NCI-H1105 treated with DMSO at 0.1 percent for 48 hours (cell line): ENCODE results near the gene CA11.
A peak's percentile ranks its signal among the peaks of the same experiment; 100 is the strongest.
"Not testable (repeated sequence)": the region's sequence is repeated elsewhere in the genome, so short reads cannot be mapped to it uniquely, and the experiment has no call there.

Experiments used
- DNase-seq: peaks from one replicate; lab custom pipeline; 2025; lab: John Stamatoyannopoulos, UW

Gene CA11

DNA sequence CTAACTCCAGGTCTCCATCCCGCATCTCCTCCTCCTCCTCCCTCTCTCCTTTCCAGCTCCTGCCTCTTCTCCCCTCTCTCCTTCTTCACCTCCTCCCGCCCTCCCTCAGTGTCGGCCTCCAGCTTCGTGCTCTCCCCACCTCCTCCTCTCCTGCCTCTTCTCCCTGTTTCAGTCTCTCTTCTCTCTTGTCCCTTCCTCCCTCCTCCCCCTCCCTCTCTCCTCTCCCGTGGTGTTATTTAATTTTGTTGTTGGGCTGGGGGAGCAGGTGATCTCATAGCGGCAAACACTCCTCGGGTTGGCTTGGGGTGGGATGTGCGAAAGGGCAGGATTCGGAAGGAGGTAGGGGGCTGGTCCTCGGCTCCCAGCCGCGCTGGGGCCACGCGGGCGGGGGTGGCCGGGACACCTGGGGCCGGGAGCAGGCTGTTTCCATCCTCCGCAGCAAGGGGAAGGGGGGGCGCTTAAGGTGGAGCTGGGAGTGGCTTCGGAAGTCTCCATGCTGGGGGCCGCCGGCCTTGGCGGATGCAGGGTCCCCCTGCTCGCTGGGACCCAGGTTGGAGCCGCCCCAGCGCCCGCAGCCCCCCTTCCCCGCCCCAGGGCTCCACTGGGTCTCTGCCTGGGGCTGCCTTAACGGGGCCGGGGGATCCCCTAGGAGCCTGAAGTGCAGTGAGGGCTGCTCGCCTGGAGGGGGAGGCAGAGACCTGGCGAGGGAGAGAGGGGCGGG, at the start of gene CA11:
Gene CA11 (minus strand): TSS at position 187 of the 721 bp plus-strand sequence. CDS start 555 bp downstream, outside the sequence.
- peak; percentile 81 for DNase-seq

DNA sequence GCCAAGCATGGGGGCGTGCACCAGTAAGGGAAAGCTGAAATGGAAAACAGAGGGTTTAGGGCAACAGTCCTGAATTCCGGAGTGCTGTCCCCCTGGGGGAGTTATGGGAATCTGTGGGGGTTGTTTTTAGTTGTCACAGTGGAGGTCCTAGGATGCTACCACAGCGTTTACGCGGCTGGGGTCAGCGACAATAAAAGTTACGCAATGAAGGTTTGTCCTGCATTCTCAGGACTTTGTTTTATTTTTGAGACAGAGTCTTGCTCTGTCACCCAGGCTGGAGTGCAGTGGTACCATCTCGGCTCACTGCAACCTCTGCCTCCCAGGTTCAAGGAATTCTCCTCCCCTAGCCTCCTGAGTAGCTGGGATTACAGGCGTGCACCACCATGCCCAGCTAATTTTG, 47.6 kb upstream of the CA11 start:
- not testable (repeated sequence) for DNase-seq

DNA sequence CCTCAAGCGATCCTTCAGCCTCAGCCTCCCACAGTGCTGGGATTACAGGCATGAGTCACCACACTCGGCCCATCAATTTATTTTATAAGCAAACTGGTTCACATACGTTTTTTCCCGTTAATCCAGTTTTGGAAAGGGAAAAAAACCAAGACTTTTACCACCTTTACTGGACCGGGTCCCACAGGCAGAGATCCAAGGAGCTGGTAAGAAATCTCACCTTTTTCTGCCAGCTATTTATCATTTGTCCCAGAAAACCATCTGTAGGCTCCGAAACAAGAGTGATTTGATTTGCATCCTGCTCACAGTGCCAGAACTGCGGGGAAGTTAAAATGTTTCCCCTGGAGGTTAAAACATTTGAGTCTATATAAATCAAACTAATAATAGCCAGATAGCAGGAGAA, 43.5 kb upstream of the CA11 start:
- DNase-seq, result no peak

DNA sequence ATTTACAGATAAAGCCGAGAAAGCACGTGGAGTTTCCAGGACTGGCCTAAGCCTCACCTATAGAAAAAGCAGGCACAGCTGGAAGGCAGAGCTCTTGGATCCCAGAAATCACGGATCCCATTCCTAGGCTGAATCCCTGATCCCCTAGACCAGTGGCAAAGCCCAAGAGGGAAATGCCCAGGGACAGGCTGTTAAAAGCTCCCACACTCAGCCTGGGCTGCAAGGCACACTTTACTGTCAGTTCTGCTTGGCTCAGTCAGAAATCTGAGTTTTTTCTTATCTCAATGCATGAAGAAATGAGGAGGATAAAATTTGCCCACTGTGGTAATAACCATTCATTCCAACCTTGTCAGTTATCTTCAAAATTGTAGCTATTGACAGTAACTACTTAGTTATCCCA, 41.8 kb upstream of the CA11 start:
- DNase-seq, result no peak

DNA sequence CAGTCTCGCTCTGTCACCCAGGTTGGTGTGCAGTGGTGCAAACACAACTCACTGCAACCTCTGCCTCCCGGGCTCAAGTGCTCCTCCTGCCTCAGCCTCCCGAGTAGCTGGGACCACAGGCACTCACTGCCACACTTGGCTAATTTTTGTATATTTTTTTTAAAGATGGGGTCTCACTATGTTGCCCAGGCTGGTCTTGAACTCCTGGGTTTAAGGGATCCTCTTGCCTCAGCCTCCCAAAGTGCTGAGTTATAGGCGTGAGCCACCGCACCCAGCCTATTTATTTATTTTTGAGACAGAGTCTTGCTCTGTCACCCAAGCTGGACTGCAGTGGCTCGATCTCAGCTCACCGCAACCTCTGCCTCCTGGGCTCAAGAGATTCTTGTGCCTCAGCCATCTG, 40.6 kb upstream of the CA11 start:
- not testable (repeated sequence) for DNase-seq

DNA sequence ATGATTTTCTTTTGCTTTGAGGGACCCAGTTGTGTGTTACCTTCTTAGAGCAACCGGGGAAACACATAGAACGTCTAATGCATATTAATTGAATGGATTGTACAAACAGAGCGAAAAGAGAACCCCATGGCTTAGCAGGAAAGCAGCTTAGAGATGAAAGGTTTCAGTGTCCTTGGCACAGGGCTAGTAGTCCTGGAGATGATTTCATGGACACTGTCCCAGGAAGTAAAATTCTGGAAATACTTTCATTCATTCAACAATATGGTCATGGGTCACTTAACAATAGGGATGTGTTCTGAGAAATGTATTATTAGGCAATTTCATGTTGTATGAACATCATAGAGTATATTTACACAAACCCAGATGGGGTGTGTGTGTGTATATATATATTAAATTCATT, 40.1 kb upstream of the CA11 start:
- no peak for DNase-seq

DNA sequence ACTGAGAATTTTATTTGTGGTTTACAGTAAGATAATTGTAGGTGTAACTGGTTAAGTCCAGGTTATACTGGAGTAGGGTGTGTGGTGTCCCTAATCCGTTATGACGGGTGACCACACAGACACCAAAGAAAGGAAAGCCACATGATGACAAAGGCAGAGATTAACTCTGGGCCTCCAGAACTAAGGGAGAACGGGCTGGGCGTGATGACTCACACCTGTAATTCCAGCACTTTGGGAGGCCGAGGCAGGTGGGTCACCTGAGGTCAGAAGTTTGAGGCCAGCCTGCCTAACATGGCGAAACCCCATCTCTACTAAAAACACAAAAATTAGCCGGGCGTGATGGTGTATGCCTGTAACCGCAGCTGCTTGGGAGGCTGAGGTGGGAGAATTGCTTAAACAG, 39.6 kb upstream of the CA11 start:
- no peak for DNase-seq

DNA sequence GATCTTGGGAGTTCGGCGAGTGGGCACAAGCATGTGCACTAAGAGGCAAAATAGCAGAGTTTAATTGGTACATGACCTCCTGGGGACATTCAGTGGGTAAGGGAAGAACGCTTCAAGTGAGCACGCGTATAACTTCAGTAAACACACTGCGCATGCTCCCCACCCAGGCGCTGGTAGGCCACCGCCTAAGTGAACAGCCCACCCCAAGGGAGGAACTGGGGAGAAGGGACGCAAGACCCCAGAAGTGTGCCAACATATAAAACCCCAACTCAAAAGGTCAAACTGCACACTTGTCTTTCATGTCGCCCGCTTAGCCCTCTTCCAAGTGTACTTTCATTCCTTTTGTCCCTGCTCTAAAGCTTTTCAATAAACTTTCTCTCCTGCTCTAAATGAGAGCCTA, 37.4 kb upstream of the CA11 start:
- DNase-seq, result no peak

DNA sequence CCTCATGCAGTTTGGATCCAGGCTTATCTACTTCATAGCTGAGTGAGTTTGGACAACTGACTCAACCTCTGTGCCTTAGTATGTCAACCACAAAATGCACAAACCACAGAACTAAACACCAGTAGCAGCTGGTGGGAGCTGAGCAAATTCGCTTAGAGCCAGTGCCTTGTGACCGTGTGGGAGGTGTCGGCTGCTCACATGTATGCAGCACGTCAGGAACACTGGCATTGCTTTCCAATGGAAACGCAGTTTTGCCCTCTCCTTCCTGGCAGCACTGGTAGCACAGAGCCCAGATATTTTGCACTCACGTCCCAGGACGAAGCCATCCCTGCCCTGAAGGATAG, 35.1 kb upstream of the CA11 start:
- DNase-seq, result no peak

DNA sequence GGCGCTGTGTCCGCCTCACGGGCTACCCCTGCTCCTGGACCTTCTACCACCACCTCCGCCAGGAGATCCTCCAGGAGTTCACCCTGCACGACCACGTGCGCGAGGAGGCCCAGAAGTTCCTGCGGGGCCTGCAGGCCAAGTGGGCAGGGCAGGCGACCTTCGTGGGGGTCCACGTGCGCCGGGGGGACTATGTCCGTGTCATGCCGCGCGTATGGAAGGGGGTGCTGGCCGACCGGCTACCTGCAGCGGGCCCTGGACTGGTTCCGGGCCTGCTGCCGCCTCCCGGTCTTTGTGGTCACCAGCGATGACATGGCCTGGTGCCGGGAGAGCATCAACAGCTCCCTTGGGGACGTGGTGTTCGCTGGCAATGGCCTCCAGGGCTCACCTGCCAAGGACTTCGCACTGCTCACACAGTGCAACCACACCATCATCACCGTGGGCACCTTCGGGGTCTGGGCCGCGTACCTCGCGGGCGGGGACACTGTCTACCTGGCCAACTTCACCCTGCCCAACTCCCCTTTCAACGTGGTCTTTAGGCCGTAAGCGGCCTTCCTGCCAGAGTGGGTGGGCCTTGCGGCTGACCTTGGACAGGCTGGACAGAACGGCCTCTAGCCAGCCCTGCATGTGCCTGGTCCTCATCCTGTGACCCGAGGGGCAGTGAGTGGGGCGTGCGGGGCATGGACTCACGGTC, 34.6 kb upstream of the CA11 start:
- no peak for DNase-seq

DNA sequence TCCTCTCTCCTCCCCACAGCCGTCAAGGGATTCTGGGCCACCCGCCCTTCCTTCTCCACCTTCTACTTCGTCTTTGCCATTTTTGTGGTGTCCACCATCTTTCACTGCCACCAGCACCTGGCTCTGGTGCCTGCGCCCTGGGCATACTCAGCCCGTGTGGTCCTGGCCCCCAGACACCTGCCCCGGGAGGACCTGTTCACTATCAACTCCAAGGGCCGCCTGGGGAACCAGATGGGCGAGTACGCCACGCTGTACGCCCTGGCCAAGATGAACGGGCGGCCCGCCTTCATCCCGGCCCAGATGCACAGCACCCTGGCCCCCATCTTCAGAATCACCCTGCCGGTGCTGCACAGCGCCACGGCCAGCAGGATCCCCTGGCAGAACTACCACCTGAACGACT, 34.0 kb upstream of the CA11 start:
- not testable (repeated sequence) for DNase-seq

DNA sequence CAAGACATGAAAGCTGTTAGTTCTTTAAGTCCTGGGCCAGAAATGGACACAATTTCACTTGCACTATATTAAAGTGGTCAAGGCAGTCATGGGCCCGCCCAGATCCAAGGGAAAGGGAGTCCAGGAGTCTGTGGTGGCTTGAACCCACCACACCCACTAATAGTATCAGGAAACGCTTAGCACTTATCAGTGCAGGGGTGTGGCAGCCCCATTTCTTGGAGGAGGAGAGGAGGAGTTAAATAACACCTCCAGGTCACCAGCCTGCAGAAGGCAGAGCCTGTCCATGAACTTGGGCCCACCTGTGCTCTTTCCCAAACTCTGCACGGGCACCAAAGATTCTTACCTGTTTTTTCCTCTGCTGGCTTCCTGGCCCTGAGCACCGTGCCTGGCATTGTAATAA, 32.2 kb upstream of the CA11 start:
- no peak for DNase-seq

DNA sequence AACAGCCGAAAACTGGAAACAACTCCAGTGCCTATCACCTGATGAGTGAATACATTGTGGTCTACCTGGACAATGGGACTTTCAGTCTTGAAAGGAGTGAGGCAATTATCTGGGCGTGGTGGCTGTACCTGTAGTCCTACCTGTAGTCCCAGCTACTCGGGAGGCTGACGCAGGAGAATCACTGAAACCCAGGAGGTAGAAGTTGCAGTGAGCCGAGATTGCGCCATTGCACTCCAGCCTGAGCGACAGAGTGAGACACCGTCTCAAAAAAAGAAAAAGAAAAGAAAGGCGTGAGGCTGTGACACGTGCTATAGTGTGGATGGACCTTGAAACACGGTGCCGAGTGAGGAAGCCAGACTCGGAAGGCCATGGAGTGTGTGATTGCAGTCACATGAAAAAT, 30.9 kb upstream of the CA11 start:
- DNase-seq, result no peak

DNA sequence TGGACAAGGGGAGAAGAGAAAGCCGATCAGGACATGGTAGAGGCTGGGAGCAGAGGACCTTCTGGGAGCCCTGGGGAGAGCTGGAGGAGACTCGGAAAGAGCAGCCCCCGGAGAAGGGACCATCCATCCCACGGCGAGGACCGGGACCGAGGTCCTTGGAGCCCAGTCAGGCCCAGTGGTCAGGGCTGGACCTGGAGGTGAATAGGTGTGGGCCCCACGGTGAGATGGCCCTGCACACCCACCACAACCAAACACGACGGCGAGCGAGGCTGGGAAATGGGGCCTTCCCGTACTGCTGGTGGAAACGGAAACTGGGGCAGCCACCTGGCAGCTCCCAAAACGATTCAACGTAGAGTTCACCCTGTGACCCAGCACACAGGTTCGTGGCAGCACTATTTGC, 30.5 kb upstream of the CA11 start:
- DNase-seq, result no peak

DNA sequence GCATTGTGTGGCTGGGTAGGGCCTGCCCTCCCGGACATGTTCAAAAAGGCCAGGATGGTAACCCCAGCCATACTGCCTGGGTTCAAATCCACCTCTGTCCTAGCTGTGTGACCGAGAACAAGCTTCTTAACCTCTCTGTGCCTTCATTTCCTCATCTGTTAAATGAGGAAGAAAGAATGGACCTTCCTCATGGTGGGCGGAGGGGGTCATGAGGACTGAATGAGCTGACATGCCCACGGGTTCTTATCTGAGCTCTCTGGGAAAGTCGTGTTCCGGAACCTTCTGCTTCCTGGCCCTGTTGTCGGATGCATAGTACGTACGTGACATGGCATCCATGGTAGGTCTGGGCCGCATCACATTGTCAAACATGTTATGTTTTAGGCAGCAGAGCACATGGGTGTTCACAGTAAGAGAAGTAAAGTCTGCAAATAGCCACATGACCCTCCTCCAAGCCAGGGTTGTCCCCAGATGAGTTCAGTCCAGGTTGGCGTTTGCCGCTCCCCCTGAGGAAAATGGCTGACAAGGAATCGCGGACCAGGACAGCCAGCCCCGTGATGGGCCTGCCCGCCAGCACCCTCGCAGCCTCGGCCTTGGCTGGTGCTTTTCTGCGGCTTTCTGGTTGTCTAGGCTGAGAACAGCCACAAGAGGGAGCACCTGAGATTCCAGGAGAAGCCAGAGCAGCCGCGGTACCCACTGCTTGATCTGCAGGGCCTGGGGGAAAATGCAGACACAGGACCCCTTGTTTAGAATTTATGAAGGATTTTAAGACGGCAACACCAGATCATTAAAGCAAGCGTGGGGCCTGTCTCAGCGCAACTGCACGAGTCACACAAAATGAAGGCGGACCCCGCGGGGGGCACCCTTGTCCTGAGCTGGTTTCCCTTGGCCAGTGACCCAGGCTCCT, 29.2 kb upstream of the CA11 start:
- peak; percentile 75 for DNase-seq

DNA sequence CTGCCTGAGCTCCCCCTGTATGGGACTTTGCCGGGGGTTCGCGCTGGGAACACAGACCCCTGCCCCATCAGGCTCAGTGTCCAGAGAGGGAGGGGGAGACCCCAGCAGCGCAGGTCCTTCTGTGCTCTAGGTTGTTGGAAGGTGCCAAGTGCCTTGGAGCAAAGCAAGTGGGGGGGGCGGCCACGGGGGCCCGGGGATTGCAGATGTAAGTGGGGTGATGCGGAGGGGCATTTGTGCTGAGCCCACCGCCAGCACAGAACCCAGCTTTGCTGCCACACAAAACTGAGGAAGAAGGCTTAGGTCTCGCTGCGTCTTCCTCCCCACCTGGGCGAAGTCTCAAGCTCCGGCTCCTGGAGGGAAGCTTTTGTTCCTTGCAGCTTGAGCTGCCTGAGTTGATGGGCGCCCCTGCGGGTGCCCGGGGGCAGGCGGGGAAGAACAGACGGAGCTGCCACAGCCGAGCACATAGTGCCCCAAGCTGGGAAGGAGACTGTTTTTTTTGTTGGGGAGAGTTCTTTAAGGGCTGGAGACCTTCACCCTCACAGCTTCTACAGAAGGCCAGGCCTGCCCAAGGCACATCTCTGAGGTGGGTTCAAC, 28.3 kb upstream of the CA11 start:
- no peak for DNase-seq

DNA sequence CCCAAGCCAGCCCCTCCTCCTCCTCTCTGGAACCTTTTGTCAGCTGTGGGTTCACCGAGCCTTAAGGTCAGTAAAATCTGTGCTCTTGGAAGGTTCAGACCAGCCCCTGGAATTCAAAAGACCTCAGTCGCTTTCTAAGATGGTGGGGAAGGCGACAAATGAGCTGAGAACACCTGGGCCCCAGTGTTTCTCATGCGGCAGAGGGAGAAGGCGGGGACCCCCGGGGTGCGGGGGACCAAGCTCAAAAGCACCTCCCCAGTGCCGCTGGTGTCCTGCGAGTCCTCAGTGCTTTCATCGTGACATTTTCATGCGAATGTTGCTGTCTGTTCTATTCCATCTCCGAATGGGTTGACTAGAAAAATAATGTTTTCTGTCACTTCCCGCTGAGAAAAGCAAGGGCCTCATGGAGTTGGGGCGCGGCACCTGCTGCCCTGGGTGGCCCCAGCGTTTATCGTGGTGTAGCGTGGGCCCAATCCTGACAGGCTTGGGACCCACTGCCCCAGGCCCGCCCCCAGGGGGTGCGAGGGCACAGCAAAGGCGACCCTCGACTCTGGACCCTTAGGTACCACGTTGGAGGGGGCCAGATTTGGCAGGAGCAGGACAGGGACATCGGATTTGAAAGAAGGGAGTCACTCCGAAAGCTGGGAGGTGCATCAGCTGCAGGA, 27.6 kb upstream of the CA11 start:
- DNase-seq, result no peak

DNA sequence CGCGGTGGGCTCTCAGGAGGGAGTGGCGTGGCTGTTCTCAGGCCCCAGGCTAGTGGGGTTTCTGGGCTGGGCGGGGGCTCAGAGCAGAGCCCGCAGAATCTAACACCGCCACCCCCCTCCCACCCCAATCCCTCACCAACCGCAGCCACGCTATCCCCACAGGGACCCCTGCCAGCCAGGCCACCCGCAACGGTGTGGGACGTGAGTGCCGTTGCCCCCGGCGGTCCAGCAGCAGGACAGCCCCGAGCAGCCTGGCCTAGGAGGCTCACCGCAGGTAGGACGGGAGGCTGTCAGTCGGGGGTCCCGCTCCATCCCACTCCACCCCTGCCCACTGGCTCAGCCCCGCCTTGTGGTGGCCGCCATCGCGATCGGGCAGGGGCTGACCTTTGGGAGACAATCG, 27.0 kb upstream of the CA11 start, which contains the start of gene NTN5:
Gene NTN5 (minus strand): TSS at position 24 of the 400 bp plus-strand sequence. CDS start 2,031 bp downstream, outside the sequence.
- no peak for DNase-seq

DNA sequence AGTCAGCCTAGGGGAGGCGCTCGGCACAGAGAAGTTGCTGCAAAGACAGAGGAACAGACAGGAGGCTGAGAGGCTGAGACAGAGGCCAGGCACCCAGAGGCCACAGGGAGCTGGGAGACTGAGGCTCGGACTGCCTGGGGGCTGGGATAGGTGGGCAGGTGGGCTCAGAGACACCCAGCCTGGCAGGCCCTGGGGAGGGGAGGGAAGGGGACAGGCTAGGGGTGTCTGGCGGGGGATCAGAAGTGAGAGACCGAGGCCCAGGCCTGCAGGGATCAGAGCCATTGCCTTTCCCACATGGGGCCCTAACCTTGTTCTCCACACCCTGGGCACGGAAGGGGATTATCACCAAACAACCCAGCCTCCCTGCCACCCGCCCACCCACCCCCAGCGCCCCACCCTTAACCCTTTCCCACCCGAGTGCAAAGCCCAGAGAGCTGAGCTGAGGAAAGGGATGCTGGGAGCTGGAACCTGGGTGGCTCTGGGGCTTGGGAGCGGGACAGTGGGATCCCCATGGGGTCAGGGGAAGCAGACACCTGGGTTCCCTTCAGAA, 25.5 kb upstream of the CA11 start:
- no peak for DNase-seq

DNA sequence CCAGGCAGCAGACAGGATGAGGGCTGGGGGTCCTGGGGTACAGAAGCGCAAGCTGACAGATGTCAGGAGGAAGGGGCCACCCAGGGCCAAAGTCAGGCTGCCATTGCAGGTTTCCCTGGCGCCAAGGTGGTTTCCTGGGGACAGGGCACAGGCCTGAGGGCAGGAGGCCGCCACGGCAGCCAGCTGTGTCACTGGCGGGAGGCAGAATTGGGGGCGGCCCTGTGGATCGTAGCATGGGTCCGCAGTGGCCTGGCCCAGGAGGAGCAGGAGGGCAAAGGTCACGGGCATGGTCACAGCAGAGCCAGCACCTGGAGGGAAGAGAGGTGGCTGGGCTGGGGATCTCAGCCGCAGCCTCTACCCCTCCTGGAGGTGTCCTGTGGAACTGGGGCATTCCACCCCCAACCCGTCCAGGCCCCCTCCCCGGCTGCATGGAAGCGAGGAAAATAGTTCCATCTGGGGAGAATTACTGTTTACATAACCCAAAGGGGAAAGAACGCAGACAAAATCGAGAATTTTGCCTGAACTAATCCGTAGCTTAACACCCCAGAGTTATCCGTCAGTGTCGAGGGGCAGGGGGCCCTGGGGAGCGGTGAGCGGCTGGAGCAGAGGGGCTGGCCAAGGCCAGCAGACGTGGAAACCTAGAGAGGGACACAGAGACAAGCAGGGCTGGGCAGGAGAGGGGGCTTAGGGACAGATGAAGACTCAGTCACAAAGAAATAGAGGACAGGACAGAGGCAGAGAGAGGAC, 24.9 kb upstream of the CA11 start:
- no peak for DNase-seq
